GM18907 (cell line): Measurements from ENCODE around the gene DHRS7B.

Experiments
- ATAC-seq: cut with Tn5 transposase; IDR thresholded peaks from one replicate; pipeline ENCODE4 v1.9.1; 2021; ENCODE audit warnings: mild to moderate bottlenecking, moderate library complexity; ENCODE audit not compliant: unreplicated experiment

Gene DHRS7B

DNA sequence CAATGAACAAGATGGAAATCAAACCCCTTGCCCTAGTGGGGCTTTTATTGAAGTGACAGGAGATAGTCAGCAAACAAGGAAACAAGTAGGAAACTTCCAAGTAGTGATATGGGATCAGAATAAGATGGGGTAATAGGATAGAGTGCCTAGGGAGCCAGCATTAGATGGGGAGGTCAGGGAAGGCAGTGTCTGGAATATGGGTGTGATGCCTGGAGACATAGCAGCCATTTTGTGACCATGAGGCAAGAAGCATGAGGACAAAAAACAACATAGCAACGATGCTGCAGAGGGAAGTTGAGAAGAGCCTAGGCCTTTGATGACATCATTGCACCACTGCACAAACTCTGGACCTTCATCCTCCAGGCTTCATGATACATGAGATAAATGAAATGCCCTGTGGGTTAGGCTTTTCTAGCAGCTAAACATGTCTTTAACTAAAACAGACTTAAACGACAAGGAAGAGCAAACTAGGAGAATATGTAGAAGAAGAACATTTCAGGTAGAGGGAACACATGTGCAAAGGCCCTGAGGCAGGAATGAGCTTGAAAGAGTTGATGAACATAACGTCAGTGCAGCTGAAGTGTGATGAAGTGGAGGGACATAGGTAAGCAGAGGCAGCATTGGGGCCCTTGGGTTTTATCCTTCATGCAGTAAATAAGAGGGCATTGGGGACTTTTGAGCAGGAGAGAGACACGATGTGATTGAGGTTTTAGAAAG lies 105.4 kb downstream of the DHRS7B start:
- no peak for ATAC-seq

DNA sequence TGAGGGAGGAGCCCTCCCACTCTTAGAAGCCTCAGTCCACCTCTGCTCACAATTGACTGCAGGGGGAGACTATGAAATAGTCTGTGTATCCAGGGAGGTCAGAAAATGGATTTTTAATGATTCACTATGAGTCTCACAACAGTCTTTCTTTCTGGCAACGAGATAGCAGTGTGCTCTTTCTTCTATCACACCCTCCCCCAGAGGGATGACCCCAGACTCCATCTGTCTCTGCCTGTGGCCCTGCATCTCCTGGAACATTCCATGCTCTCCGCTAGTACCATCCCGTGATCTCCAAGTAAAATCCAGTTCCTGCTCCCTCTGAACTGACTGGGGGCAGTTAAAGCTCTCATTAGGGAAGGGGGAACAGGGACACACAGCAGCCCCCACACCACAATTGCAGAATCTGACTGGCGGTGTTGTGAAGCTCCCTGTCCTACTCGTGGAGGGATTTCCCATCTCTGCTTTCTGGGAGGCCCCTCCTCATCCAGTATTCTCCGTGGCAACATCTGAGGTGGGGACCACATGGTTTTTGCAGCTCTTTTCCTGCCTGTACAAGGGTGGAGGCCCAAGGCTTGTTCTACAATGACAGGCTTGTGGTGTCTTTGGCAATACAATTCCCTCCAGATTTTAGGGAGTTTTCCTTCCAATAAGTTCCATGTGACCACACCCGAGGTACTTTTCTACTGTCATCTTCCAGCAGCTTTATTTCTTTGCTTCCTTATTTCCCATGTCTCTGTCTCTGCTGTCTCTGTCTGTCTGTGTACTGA lies 107.0 kb downstream of the DHRS7B start:
- ATAC-seq, result no peak

DNA sequence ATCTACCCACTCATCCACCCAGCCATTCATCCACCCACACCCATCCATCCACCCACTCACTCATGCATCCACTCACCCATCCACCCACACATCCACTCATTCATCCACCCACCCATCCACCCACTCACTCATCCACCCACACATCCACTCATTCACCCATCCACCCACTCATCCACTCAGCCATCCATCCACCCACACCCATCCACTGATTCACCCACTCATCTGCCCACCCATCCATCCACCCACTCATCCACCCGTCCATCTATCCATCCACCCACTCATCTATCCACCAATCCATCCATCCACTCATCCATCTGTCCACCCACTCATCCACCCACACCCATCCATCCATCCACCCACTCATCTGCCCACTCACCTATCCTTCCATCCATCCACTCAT lies 109.2 kb downstream of the DHRS7B start:
- ATAC-seq, result no peak

DNA sequence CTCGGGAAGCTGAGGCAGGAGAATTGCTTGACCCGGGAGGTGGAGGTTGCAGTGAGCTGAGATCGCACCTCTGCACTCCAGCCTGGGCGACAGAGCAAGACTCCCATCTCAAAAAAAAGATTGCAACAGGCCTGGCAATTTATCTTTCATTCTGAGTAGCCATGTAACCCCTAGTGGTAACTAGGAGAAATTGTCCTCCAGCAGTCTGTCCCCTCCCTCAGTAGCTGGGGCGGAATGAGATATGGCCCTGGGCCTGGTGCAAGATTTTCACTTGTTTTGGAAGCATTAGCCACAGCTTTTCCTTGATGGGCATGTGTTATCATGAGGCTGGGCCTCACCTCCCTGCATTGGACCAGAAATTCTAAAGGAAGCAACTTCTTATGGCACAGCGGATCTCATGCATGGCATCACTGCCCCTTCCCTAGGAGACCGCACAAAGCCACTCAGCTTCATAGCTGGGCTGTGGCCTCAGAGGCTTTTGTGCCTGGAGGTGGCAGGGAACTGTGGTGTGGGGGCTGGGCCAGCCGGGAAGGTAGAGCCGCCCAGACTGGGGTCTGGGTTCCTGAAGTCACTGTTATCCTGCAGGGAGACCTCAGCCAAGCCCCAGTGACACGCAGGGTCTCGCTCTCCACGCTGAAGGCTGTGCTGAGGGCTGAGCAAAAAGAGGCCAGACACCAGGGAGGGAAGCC lies 113.1 kb downstream of the DHRS7B start:
- ATAC-seq, result no peak

DNA sequence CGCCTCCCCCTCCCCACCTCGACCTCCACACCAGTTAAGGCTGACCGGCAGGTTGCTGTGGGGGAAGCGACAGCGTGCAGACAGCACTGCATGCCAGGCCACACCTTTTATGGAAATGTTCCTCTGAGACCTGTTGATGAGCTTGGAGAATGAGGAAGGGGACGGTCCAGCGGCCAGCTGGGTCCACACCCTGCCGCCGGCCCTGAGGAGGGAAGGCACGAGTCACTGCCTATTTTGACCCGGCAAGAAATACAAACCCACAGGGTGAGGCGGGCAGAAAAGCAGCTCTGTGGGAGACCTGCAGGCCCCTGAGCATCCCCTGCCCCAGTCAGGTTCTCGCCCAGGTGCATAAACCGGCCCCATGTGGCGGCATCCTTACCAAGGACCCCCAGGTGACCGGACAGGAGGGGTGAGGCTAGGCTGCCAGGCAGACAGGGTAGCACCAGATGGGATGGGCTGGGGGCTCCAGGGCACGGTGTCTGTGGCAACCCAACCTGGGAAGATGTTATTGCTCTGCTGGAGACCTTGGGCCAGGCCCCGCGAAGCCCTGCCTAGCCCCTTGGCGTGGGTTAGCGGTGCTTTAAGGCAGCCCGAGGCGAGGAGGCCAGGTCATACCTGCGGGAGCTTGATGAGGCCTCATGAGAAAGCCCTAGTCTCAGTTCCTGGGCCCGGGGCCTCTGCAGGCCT lies 113.7 kb downstream of the DHRS7B start:
- no peak for ATAC-seq
